GM10266 (cell line): Measurements from ENCODE around the gene SH2D3C.

Source experiments
- DNase-seq: peaks from one replicate; pipeline ENCODE4 v3.0.0; 2012; ENCODE audit errors: extremely low spot score
- CTCF ChIP-seq: IDR thresholded peaks from 2 replicates; pipeline ENCODE4 v1.5.1; 2012; ENCODE audit warnings: mild to moderate bottlenecking, low read depth; ENCODE audit not compliant: control insufficient read depth, insufficient read depth; ENCODE audit errors: missing control alignments

SH2D3C gene

GRCh38 chr9:127751269-127752054, 27.0 kb downstream of the SH2D3C start:
- no peak for TF ChIP-seq CTCF
- DNase-seq, result no peak

GRCh38 chr9:127749090-127749787, 29.2 kb downstream of the SH2D3C start:
- DNase-seq, result no peak
- no peak for TF ChIP-seq CTCF

GRCh38 chr9:127746959-127747569, 31.4 kb downstream of the SH2D3C start:
- TF ChIP-seq CTCF, result no peak
- no peak for DNase-seq

- TF ChIP-seq CTCF, result no peak
- DNase-seq, result no peak
These were observed 33.9 kb downstream of the SH2D3C start for GRCh38 chr9:127744398-127745110.

GRCh38 chr9:127742435-127743088, 35.9 kb downstream of the SH2D3C start:
- no peak for DNase-seq
- TF ChIP-seq CTCF, result no peak

GRCh38 chr9:127741831-127742434, 36.5 kb downstream of the SH2D3C start:
- no peak for TF ChIP-seq CTCF
- no peak for DNase-seq
